GM21717 (cell line): ENCODE data around the gene C6orf136.
"Not testable (repeated sequence)": the region's sequence is repeated elsewhere in the genome, so short reads cannot be mapped to it uniquely, and the experiment has no call there.

Source experiments
- ATAC-seq: cut with Tn5 transposase; IDR thresholded peaks from one replicate; pipeline ENCODE4 v1.9.1; 2021; ENCODE audit warnings: mild to moderate bottlenecking, moderate library complexity; ENCODE audit not compliant: unreplicated experiment

Gene C6orf136

GRCh38 chr6:30657454-30657853 is 10.5 kb downstream of the C6orf136 start:
- no peak for ATAC-seq

- ATAC-seq = not testable (repeated sequence)
Measured at GRCh38 chr6:30657922-30658321, 11.0 kb downstream of the C6orf136 start.

- no peak for ATAC-seq
Measured at GRCh38 chr6:30664994-30665767, 18.2 kb downstream of the C6orf136 start.

GRCh38 chr6:30666300-30666699 is 19.4 kb downstream of the C6orf136 start:
- ATAC-seq = not testable (repeated sequence)

- ATAC-seq = no peak
Measured at GRCh38 chr6:30670760-30671527, 24.0 kb downstream of the C6orf136 start.

- peak; percentile 47 for ATAC-seq
Measured at GRCh38 chr6:30672445-30673253, 25.7 kb downstream of the C6orf136 start, which contains the start of gene DHX16. DHX16 (minus strand) TSS chr6:30673006; CDS start chr6:30672841, 165 bp downstream.

GRCh38 chr6:30676660-30677285 is 29.8 kb downstream of the C6orf136 start:
- ATAC-seq = no peak

GRCh38 chr6:30678964-30679726 is 32.2 kb downstream of the C6orf136 start:
- no peak for ATAC-seq

- no peak for ATAC-seq
Measured at GRCh38 chr6:30679765-30680535, 33.0 kb downstream of the C6orf136 start.

GRCh38 chr6:30681766-30682142 is 34.8 kb downstream of the C6orf136 start:
- ATAC-seq = no peak

GRCh38 chr6:30682143-30683117 is 35.5 kb downstream of the C6orf136 start:
- ATAC-seq = peak; percentile 32

- no peak for ATAC-seq
Measured at GRCh38 chr6:30683183-30683979, 36.4 kb downstream of the C6orf136 start.

GRCh38 chr6:30683980-30684338 is 37.0 kb downstream of the C6orf136 start:
- ATAC-seq = no peak

- ATAC-seq = no peak
Measured at GRCh38 chr6:30684386-30685156, 37.6 kb downstream of the C6orf136 start.

- no peak for ATAC-seq
Measured at GRCh38 chr6:30685157-30686008, 38.5 kb downstream of the C6orf136 start.
